NCI-H2029 treated with DMSO at 0.1 percent for 48 hours (cell line): ENCODE results near the gene PITPNB.

Source experiments
- DNase-seq: peaks from one replicate; lab custom pipeline; 2025; lab: John Stamatoyannopoulos, UW

Gene PITPNB

GRCh38 chr22:27880778-27881394 lies 38.2 kb downstream of the PITPNB start:
- peak; percentile 31 for DNase-seq

GRCh38 chr22:27879923-27880322 lies 39.1 kb downstream of the PITPNB start:
- no peak for DNase-seq

DNA sequence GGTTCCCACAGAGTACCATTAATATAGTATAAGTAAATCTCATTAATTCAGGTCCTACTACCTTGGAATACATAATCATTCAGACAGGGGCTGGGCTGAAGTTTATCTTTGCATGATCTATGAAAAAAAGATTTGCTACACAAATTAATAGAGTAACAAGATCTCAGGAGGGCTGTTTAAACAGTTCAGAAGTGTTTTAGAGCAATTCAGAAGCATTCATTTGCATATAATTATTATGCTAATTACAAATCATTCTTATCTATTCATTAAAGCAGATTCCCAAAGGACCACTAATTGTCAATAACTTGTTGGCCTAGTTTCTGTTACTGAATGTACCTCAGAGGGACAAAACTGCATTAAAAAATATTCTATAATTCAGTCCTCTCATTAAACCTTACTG lies 40.5 kb downstream of the PITPNB start:
- DNase-seq: no peak

- DNase-seq: no peak
These were observed 41.6 kb downstream of the PITPNB start for GRCh38 chr22:27877501-27877900.

GRCh38 chr22:27876684-27877083 lies 42.4 kb downstream of the PITPNB start:
- no peak for DNase-seq

DNA sequence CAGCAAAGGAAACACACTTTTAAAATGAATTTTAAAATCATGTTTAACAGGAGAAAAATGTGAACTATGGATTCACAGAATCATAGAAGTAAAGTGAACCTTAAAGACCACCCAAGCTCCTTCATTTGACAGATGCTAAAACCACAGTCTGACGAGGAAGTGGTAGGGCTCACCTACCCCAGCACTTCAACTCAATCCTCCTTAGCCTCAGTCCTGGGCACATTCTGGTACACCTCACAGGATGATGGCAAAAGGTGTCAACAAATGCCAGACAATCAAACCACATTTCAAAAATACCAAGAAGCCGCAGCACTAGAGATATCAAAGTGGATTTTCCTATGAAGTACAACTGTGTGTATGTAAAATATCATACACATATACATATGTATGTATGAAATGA lies 43.1 kb downstream of the PITPNB start:
- no peak for DNase-seq

DNA sequence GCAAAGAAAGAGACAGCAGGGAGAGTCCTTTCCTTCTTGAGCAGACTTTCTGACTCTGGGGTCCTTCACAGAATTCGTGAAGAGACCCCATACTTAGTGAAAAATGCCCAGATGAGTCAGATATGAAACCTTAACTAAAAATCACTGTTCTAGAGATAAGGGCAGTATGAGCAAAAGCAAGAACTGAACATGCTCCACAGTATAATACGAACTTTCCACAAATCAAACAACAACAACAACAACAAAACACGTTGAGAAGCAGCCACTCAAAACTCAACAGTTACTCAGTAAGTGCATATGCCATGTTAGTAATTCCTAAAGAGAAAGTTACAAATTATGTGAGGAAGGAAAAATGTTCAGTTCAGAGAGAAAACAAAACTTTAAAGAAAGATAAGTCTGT lies 44.3 kb downstream of the PITPNB start:
- no peak for DNase-seq

DNA sequence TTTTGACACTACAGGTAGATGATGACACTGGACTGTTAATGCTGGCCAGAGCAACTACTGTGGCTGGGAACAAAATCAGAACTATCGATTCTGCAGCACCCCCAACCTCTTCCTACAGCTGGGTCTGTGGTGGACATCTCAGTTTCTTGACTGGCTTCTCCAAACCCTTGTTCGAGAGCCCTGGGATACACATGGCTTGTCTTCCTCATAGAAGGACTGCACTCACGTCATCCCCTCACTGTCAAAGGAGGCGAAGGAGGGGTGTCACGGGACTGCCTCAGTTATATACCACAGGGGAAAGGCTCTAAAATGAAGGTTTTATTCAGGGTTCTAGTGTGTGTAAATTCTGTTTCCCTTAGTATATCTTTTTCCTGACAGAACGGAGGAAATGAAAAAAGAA lies 44.9 kb downstream of the PITPNB start:
- DNase-seq: no peak

DNA sequence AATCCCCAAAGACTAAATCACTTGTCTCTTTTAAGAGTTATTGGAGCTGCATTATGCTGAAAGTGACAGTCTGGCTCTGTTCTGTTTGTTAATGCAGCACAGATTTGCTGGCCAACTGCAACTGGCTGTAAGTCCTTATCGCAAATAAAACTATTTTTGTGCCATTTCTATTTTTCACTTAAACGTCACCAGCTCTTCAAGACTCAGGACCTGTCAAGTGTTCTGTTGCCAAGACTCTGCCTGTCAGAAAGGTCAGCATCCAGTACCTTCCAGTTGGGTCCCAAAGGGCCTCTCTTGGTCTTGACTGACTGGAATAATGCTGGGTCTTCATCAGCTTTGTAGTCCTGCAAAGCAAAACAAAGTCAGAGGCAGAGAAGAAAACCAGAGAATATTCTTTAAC lies 45.6 kb downstream of the PITPNB start:
- no peak for DNase-seq

GRCh38 chr22:27872488-27872887 lies 46.6 kb downstream of the PITPNB start:
- DNase-seq: no peak

DNA sequence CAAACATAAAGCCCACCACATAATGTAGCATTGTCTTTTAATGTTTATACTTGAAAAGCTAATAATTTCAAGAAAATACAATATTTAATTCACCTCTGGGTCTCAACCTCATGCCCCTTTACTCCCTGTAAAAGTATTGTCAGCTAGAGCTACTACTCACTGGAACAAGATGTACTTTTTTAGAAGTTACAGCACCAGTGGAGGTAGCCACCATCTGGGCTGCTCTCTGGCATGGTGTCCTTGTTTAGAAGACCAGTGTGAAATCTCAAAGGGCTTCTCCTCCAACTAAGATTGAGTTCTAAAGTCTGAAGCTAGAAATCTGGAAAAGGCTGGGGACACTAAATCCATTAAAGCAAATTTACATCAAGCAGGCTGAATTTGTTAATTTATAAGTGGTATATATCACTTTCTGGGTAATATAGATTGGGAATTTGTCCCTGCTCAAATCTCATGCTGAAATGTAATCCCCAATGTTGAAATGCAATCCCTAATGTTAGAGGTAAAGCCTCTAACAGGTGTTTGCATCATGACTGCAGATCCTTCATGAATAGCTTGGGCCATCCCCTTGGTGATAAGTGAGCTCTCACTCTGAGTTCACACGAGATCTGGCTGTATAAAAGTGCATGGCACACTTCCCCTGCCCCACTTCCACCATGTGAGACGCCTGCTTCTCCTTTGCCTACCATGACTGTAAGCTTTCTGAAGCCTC lies 47.6 kb downstream of the PITPNB start:
- DNase-seq: no peak

DNA sequence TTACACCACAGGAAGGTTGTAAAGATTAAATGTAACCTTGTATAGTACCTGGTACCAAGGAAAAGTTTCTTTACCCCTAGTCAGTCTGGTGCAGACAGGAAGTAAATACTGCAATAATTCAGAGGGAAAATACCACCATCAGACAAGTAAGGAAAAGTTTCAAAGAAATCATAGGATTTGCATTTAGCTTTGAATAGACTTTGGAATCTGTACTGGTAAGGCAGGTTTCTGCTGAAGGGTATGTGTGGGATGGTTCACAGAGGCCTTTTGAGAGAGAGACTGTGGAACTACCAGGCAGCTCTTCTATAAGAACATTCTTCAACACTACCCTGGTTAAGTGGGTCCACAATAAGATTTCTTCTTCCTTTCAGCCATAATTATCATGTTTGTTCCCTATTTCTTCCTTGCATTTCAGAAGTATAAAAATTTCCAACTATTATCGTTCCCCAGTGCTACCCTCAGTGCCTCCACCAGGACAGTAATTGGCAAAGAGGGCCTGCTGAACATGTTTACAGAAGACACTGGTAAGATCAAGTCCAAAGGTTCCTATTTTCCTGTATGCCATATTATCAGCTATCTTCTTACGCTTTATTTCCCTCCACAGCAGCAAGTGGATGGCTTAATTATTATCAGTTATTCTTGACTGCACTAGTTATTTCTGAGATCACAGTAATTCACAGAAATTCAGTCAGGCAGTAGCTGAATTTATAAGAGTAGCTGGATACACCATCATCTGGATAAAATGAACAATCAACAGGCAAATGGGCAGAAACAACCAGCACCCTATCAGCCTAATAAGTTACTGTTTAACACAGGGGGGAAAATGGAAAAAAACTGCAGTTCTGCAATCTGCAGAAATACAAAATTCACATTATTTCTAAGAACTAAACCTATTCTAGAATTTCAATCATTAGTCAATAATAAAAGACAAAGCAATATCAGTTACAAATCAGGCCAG lies 48.5 kb downstream of the PITPNB start:
- no peak for DNase-seq

GRCh38 chr22:27868732-27869282 lies 50.2 kb downstream of the PITPNB start:
- DNase-seq: no peak

GRCh38 chr22:27867953-27868731 lies 50.9 kb downstream of the PITPNB start:
- no peak for DNase-seq

GRCh38 chr22:27867085-27867952 lies 51.7 kb downstream of the PITPNB start:
- DNase-seq: no peak

DNA sequence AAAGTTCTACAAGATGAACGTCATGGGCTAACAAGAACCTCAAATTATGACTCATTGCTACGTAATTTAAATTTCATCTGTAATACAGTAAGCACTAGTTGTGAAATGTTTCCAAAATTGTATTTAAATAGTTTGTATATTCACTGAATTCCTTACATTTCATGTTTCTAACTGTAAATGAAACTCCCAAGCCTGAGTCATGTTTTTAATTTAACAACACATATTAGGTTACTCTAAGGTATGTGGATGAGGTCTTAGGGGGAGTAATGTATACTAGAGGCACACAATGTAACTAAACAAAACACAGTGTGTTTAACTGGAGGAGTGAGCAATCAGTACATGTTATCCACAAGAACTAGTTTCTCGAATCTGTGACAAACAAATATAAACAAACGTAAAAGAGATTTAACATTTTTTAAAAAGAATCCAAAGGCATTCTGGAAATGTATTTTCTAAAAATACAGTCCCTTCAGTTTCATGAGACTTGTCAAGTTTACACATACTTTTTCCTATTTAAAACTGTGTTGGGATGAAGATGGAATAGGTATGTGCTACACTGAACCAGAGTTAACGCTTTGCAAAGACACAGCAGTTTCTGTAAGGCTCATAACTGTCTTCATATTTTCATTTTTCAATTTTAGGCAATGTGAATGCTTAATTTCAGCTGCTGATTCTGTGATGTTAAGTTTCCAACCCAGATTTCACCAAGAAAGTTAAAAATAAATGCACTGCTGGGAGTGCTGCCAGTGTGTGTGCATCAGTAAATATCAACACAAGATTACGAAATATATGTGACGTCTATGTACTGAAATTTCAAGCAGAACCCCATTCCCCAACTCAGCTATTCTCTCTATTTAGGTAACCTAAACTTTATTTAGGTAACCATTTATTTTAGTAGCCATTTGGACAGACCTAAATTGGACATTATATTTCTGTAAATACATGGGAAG lies 52.6 kb downstream of the PITPNB start:
- no peak for DNase-seq

- no peak for DNase-seq
These were observed 53.6 kb downstream of the PITPNB start for GRCh38 chr22:27865496-27865895.

GRCh38 chr22:27863556-27863955 lies 55.5 kb downstream of the PITPNB start:
- DNase-seq: no peak

DNA sequence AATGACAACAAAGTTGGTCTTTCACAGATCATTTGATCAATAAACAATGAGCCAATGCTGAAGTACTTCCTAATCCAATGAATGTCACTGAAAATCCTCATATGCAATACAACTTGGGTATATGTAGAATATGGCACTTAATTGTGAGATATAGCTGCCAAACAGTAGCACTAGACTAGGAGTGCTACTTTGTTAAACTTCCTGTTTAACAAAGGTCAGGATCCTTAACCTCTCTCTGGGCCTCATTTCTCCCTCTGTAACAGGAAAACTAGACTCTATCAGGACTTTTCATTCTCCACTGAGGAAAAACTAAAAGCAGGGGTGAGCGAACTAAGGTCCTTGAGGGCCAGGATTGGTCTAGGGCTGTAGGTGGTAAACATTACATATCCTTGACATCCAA lies 56.1 kb downstream of the PITPNB start:
- DNase-seq: no peak

GRCh38 chr22:27859336-27859735 lies 59.7 kb downstream of the PITPNB start:
- DNase-seq: no peak
